ENCODE results near the gene PPP2R3B. TPM values are rescaled to one million over a fixed set of nuclear protein-coding genes. Genes with fewer than 3 reads are reported as not detected.
"Not testable (repeated sequence)": the region's sequence is repeated elsewhere in the genome, so short reads cannot be mapped to it uniquely, and the experiment has no call there.

The PPP2R3B gene
- total RNA-seq, 1 experiment from 2014 or later, result 30.4 TPM

DNA sequence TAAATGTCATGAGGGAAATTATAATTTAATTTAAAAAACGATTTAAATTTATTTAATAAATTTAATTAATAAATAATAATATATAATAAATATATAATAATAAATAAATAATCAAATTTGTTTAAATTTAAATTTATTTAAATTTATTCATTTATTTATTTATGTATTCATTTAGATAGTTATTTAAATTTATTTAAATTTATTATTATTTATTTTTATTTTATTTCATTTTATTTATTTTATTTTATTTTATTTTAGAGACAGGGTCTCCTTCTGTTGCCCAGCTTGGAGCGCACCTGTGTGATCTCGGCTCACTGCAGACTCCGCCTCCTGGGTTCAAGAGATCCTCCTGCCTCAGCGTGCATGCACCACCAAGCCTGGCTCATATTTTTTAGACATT, 18.4 kb upstream of the PPP2R3B start:
- DNase-seq (ENCODE audit: low spot score), result no peak

GRCh38 chrX:404656-405055, 17.9 kb upstream of the PPP2R3B start:
- no peak for DNase-seq (ENCODE audit: low spot score)

DNA sequence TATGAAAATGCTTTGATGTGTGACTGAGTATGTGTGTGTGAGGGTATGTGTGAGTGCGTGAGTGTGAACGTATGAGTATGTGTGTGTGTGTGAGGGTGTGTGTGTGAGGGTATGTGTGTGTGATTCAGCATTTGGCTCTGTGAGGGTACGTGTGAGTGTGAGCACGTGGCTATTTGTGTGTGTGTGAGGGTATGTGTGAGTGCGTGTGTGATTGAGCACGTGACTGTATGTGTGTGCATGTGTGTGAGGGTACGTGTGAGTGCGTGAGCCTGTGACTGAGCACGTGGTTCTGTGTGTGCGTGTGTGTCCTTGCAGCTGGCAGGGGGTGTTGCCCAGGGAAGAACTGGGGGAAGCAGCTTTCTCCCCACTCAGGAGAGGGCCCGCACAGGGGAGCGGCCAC, 16.1 kb upstream of the PPP2R3B start:
- DNase-seq (ENCODE audit: low spot score), result no peak

DNA sequence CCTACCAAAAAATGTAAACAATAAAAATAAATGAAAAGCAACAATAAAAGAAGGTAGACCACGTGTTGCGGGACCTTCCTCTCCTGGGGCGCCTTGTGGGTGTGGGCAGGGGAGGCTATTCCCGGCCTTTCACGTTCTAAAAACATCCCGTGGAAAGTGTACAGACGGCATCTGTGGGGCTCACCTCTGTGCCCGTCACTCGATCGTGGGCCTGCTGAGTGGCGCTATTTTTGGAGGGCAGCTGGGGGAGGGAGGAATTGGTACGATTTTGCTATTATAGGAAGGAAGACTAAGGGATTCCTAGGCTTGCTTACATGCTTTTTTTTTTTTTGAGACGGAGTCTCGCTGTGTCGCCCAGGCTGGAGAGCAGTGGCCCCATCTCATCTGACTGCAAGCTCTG, 13.6 kb upstream of the PPP2R3B start:
- no peak for DNase-seq (ENCODE audit: low spot score)

DNA sequence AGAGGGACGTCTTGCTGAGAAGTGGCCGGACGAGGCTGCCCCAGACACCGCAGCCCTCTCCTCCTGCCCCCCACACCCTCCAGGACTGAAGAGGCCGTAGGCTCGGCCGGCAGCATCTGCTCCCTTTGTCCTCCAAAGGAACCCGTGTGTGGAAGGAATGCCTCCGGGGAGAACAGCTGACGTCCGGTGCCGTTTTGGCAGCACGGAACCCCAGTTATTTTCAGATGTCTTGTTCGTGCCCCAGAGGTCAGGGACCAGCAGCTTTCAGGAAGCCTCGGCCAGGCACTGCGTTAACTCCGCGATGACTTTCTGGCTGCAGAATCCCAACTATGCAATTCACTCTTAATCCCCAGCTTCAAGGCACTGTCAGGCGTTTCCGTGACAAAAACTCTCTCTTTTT, 10.9 kb upstream of the PPP2R3B start:
- peak; percentile 49 for DNase-seq (ENCODE audit: low spot score)

GRCh38 chrX:394830-395229, 8.1 kb upstream of the PPP2R3B start:
- DNase-seq (ENCODE audit: low spot score), result no peak

DNA sequence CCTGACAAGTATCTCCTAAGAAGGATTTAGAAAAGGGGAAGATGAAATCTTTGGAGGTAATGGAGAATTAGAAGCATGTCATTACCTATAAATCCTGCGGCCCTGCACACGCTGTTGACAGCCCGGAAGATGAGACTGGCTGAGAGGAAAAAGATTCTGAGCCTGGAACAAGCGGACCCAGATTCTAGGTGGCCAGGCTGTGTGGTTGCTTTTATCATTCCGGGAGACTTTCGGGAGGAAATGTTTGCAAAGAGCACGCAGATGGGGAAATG, 5.8 kb upstream of the PPP2R3B start:
- no peak for DNase-seq (ENCODE audit: low spot score)

DNA sequence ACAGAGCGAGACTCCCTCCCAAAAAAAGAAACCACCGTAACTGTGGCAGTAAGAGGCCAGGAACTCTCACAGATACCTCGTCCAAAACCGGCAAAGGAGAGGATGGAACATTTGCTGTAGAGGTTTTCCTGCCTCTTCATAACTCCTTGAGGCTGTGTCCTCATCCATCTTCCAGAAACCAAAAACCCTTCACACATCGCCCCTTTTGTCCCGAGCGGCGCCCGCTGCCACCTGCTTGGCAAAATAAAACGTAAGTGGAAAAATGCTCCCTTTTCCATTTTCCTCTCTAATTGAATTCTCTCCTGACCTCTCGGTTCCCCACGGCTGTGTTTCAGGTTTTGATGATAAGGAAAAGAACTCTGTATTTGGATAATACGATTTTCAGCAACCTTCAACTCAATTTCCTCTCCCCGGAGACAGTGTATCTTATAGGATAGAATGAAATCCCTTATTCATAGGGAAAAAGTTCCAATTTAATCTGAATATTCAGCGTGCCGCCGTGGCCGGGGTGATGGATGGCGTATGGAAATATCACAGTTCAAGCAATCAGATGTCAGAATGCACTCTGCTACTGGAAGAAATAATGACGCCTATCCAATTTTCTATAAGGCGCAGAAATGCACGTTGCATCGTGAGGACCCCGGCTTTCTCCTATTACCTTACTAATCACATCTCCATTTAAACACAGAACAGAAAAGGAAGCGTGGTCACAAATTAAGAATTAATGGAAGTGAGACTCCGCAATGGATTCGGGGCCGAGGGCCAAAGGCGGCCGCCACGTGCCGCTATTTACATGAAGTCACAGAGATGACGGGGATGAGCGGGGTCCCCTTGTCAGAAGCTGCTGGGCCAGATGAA, 5.2 kb upstream of the PPP2R3B start:
- DNase-seq (ENCODE audit: low spot score), result no peak

- no peak for DNase-seq (ENCODE audit: low spot score)
Observed at GRCh38 chrX:390459-390858, 3.8 kb upstream of the PPP2R3B start.

DNA sequence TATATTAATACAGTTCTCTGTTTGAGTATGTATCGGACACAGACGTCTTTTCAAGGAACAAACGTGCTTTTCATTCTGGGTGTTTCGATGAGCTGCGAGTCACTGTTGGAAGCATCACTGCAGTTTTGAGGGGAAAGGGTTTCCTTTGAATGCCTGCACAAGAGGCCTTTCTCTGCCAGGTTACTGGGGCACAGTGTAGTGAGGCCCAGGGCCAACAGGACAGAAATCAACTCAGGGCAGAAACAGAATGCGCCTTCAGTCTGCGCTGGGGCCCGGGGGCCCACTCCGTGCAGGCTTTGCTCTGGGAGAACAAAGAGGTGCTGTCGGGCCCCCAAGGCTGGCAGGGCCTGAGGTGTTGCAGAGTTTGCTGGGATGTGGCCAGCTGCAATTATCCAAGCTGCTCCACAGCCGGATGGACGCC, 2.3 kb upstream of the PPP2R3B start:
- DNase-seq (ENCODE audit: low spot score), result no peak

- DNase-seq (ENCODE audit: low spot score), result no peak
Observed at GRCh38 chrX:387729-388128, 1.0 kb upstream of the PPP2R3B start.

- no peak for DNase-seq (ENCODE audit: low spot score)
Observed at GRCh38 chrX:386239-386767, 404 bp downstream of the PPP2R3B start.

DNA sequence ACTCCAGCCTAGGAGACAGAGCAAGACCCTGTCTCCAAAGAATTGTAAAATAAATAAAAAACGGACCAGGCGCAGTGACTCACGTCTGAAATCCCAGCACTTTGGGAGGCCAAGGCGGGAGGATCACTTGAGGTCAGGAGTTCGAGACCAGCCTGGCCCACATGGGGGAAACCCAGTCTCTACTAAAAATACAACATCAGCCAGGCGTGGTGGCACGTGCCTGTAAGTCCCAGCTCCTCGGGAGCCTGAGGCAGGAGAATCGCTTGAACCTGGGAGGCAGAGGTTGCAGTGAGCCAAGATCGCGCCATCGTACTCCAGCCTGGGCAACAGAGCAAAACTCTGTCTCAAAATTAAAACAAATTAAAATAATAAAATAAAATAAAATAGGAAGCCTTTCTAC, 971 bp downstream of the PPP2R3B start:
- DNase-seq (ENCODE audit: low spot score), result not testable (repeated sequence)

DNA sequence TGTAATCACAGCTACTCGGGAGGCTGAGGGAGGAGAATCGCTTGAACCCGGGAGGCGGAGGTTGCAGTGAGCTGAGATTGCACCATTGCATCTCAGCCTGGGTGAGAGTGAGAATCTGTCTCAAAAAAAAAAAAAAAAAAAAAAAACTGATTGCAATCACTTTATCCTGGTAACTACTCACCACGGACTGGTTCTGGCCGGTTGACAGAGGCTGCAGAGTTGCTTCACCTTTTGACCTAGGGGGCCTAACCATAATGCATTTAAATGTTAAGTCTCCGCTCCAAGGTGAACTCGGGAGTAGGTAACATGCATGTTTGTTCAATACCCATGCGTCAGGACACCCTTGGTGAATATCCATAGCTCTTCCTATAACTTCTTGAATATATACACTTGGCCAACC, 1.8 kb downstream of the PPP2R3B start:
- DNase-seq (ENCODE audit: low spot score), result no peak

GRCh38 chrX:378443-378842, 8.3 kb downstream of the PPP2R3B start:
- DNase-seq (ENCODE audit: low spot score), result no peak

DNA sequence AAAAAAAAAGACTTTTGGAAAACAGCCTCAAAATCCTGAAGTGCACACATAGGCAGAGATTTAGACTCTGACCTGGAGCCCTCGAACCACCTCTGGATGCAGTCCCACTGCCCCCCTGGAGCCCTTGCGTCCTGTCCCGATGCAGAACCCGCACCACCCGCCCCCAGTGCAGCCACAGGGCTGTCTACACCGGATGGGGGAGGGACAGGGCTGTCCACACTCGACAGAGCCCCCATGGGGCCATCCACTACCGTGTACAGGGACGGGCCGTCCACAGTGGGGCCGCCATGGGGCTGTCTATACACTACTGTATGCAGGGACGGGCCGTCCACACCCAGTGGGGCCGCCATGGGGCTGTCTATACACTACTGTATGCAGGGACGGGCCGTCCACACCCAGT, 10.5 kb downstream of the PPP2R3B start:
- DNase-seq (ENCODE audit: low spot score), result not testable (repeated sequence)

DNA sequence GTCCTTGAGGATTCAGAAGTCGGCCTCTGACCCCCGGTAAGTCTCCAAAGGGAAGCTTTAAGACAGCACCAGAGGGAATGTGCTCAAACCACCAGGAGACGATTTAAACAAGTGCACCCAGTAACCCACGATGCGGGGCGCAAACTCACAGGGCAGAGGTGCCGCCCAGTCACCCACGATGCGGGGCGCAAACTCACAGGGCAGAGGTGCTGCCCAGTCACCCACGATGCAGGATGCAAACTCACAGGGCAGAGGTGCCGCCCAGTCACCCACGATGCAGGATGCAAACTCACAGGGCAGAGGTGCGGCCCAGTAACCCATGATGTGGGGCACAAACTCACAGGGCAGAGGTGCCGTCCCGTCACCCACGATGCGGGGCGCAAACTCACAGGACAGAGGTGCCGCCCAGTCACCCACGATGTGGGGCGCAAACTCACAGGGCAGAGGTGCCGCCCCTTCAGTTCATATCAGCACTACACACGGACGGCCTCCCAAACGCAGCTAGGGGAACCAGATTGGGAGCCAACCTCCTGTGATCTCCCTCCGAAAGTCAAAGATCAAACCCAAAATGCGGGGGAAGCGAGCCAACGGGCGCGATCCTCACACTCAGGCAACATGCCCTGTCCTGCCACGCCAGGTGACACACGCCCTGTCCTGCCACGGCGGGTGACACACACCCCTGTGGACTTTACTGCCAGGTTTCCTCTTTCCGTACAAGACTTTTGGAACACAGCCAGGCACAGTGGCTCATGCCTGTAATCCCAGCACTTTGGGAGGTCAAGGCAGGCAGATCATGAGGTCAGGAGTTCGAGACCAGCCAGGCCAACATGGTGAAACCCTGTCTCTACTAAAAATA, 11.3 kb downstream of the PPP2R3B start:
- no peak for DNase-seq (ENCODE audit: low spot score)

- DNase-seq (ENCODE audit: low spot score), result no peak
Observed at GRCh38 chrX:374596-374995, 12.1 kb downstream of the PPP2R3B start.

- no peak for DNase-seq (ENCODE audit: low spot score)
Observed at GRCh38 chrX:373641-374471, 12.9 kb downstream of the PPP2R3B start.

- no peak for DNase-seq (ENCODE audit: low spot score)
Observed at GRCh38 chrX:372856-373640, 13.7 kb downstream of the PPP2R3B start.

GRCh38 chrX:371907-372306, 14.8 kb downstream of the PPP2R3B start:
- no peak for DNase-seq (ENCODE audit: low spot score)

All from A172 (cell line).